SU-DHL-6 (cell line): ENCODE data around the gene SEPTIN10.

Source experiments
- H2AFZ ChIP-seq: fragments of 200-600 bp; sonication (generic); 2 replicates; pipeline ENCODE4 v1.6.1; 2014; ENCODE audit warnings: low read depth, mild to moderate bottlenecking, moderate library complexity, mixed read lengths, antibody characterized with exemption, low read length; ENCODE audit not compliant: severe bottlenecking
- H3F3A ChIP-seq: fragments of 200-600 bp; shearing (Covaris generic); 2 replicates; pipeline ENCODE4 v1.6.0; 2016; ENCODE audit warnings: antibody characterized with exemption, mild to moderate bottlenecking; ENCODE audit not compliant: insufficient read depth
- H3K27ac ChIP-seq: fragments of 200-600 bp; sonication (generic); 2 replicates; pipeline ENCODE4 v1.5.1; 2016; ENCODE audit warnings: low read depth, mild to moderate bottlenecking, low read length, moderate library complexity, mixed read lengths
- H3K27me3 ChIP-seq: fragments of 200-600 bp; sonication (generic), shearing (Covaris generic); 2 replicates; pipeline ENCODE4 v1.6.0; 2014; ENCODE audit warnings: mild to moderate bottlenecking, low read length
- H3K36me3 ChIP-seq: fragments of 200-600 bp; sonication (generic); 2 replicates; pipeline ENCODE4 v1.6.1; 2014; ENCODE audit warnings: mild to moderate bottlenecking, low read length, mixed read lengths
- H3K4me2 ChIP-seq: fragments of 300-600, 200-600 bp; shearing (Covaris generic), sonication (generic); 2 replicates; pipeline ENCODE4 v1.6.0; 2014; ENCODE audit warnings: low read length, low read depth, mild to moderate bottlenecking; ENCODE audit not compliant: poor library complexity, severe bottlenecking
- H3K4me3 ChIP-seq: fragments of 200-600 bp; sonication (generic); 2 replicates; pipeline ENCODE4 v1.5.1; 2014; ENCODE audit warnings: antibody characterized with exemption, low read length, mild to moderate bottlenecking, mixed read lengths; ENCODE audit not compliant: insufficient read depth, poor library complexity, severe bottlenecking
- H3K79me2 ChIP-seq: fragments of 200-600 bp; sonication (generic); 2 replicates; pipeline ENCODE4 v1.6.1; 2014; ENCODE audit warnings: mild to moderate bottlenecking, low read length, moderate library complexity; ENCODE audit not compliant: insufficient read depth
- H3K9ac ChIP-seq: fragments of 200-600 bp; sonication (generic); 2 replicates; pipeline ENCODE4 v1.7.0; 2014; ENCODE audit warnings: mild to moderate bottlenecking, low read length
- H3K9me2 ChIP-seq: fragments of 200-600 bp; sonication (generic); replicated peaks from 2 replicates; pipeline ENCODE4 v1.6.1; 2014; ENCODE audit warnings: low read length; ENCODE audit not compliant: insufficient read depth
- H3K9me3 ChIP-seq: fragments of 200-600 bp; sonication (generic); 2 replicates; pipeline ENCODE4 v1.6.1; 2014; ENCODE audit warnings: low read length, mixed read lengths; ENCODE audit not compliant: insufficient read depth
- H4K20me1 ChIP-seq: fragments of 200-600 bp; sonication (generic); 2 replicates; pipeline ENCODE4 v1.6.1; 2014; ENCODE audit warnings: low read depth, mild to moderate bottlenecking, antibody characterized with exemption, low read length, moderate library complexity, mixed read lengths
- CTCF ChIP-seq: fragments of 200-600 bp; sonication (generic); IDR thresholded peaks from one replicate; pipeline ENCODE4 v1.5.1; 2017; ENCODE audit warnings: antibody characterized with exemption, mild to moderate bottlenecking, low read length, moderate library complexity; ENCODE audit not compliant: insufficient read depth, poor library complexity, severe bottlenecking
- EZH2phosphoT487 ChIP-seq: fragments of 200-600 bp; sonication (generic), shearing (Covaris generic); conservative IDR thresholded peaks from 2 replicates; pipeline ENCODE4 v1.6.1; 2018; ENCODE audit warnings: mild to moderate bottlenecking, antibody characterized with exemption, low read length, moderate library complexity, mixed read lengths

Gene SEPTIN10

DNA sequence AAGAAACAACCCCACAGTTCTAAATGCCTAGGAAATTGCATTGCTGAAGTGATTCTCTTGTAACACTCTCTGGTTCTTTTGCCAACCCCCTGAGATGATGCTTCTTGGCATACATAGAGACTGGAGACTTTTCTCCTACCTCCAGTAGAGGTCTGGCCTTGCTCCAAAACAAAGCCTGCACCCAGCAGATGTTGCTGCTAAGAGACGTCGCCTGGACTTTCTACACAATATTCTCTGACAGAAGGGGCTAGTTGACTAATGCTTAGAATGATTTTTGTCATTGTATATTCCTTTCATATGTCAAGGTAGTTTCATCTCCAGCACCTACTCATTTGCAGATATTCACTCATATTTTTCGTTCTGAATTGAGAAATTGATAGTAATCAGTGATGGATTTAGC is 25.0 kb upstream of the SEPTIN10 start:
- no peaks in the 10 kb centered on the region for H3K36me3 ChIP-seq
- H3K9ac ChIP-seq: no peak overlapping the region
- no peak overlapping the region for H3K4me3 ChIP-seq
- no peaks in the 10 kb centered on the region for H3K27me3 ChIP-seq
- H2AFZ ChIP-seq: no peak overlapping the region
- H3K79me2 ChIP-seq: no peaks in the 10 kb centered on the region
- H3F3A ChIP-seq: no peaks in the 10 kb centered on the region
- H3K9me2 ChIP-seq: no peaks in the 10 kb centered on the region
- no peaks in the 10 kb centered on the region for H4K20me1 ChIP-seq
- H3K9me3 ChIP-seq: no peaks in the 10 kb centered on the region
- TF ChIP-seq EZH2phosphoT487 (no peak), CTCF (no peak)
- no peak overlapping the region for H3K27ac ChIP-seq
- H3K4me2 ChIP-seq: no peak overlapping the region

GRCh38 chr2:109637749-109638570 is 24.2 kb upstream of the SEPTIN10 start:
- Histone ChIP-seq H3K4me2 (no peak overlapping the region), H3K27me3 (no peaks in the 10 kb centered on the region), H3F3A (no peaks in the 10 kb centered on the region), H3K9me3 (no peaks in the 10 kb centered on the region), H4K20me1 (no peaks in the 10 kb centered on the region), H2AFZ (no peak overlapping the region), H3K9me2 (no peaks in the 10 kb centered on the region), H3K27ac (no peak overlapping the region), H3K4me3 (no peak overlapping the region), H3K79me2 (no peaks in the 10 kb centered on the region), H3K36me3 (no peaks in the 10 kb centered on the region), H3K9ac (no peak overlapping the region)
- TF ChIP-seq EZH2phosphoT487 (no peak), CTCF (no peak)

DNA sequence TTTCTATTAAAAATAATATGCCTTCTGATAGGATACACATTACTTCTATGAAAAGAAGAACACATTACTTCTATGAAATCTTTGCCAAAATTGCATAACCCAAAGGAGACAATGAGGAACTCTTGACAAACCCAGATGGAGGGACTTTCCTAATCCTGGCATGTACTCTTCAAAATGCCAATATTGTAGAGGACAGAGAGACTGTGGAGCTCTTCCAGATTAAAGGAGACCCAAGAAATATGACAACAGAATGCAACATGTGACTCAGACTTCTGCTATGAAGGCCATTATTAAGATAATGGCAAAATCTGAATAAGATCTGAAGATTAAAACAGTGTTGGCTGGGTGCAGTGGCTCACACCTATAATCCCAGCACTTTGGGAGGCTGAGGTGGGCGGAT is 22.6 kb upstream of the SEPTIN10 start:
- no peaks in the 10 kb centered on the region for H3F3A ChIP-seq
- H3K36me3 ChIP-seq: no peaks in the 10 kb centered on the region
- no peak overlapping the region for H2AFZ ChIP-seq
- H3K27ac ChIP-seq: no peak overlapping the region
- H3K9me3 ChIP-seq: no peaks in the 10 kb centered on the region
- H3K27me3 ChIP-seq: no peaks in the 10 kb centered on the region
- no peaks in the 10 kb centered on the region for H3K79me2 ChIP-seq
- H3K9me2 ChIP-seq: no peaks in the 10 kb centered on the region
- no peak for TF ChIP-seq EZH2phosphoT487
- no peak for TF ChIP-seq CTCF
- H3K4me2 ChIP-seq: no peak overlapping the region
- no peak overlapping the region for H3K4me3 ChIP-seq
- H4K20me1 ChIP-seq: no peaks in the 10 kb centered on the region
- no peak overlapping the region for H3K9ac ChIP-seq
